GM12865 (cell line): ENCODE results near the gene ARHGEF11.

Source experiments
- DNase-seq: peaks from one replicate; pipeline ENCODE4 v3.0.0; 2010; ENCODE audit warnings: low read depth
- H3K4me3 ChIP-seq: 2 replicates; pipeline ENCODE4 v1.5.1; 2011; ENCODE audit warnings: mild to moderate bottlenecking, low read depth, low read length, control low read depth
- CTCF ChIP-seq: IDR thresholded peaks from 2 replicates; pipeline ENCODE4 v1.5.1; 2011; ENCODE audit warnings: low read length, control low read depth, low read depth, inconsistent platforms; ENCODE audit not compliant: insufficient read depth; ENCODE audit errors: missing control alignments

ARHGEF11 gene

GRCh38 chr1:156998301-156998700 is 47.2 kb downstream of the ARHGEF11 start:
- no peak for DNase-seq
- TF ChIP-seq CTCF = no peak
- no peak overlapping the region for H3K4me3 ChIP-seq

- no peak for DNase-seq
- TF ChIP-seq CTCF = no peak
These were observed 50.1 kb downstream of the ARHGEF11 start for GRCh38 chr1:156995412-156995811.

DNA sequence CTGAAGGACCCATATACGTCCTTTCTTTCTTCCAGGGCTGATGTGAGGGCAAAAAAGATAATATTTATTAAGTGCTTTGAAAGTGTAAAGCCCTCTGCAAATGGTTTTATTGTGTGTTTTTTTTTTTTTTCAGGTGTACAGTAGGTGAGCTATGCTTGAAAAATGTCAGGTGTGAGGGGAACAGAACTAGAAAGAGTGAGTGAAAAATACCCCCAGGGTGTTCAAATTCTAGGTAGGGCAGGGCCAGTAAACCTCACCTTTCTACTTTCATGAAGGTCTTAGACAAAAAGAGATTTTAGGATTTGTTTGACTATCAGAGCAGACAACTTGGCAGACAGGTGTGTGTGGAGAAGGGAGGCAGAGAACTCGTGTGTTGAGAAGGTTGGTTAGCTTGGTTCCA is 51.3 kb downstream of the ARHGEF11 start:
- H3K4me3 ChIP-seq = no peak overlapping the region
- TF ChIP-seq CTCF = no peak
- no peak for DNase-seq

More at GRCh38 chr1:156995412-156995811, 50.1 kb downstream of the ARHGEF11 start:
- H3K4me3 ChIP-seq = no peak overlapping the region

- DNase-seq = no peak
- no peak for TF ChIP-seq CTCF
These were observed 52.0 kb downstream of the ARHGEF11 start for GRCh38 chr1:156993426-156994147.

GRCh38 chr1:156992215-156992614 is 53.3 kb downstream of the ARHGEF11 start:
- no peak for TF ChIP-seq CTCF
- H3K4me3 ChIP-seq = no peak overlapping the region
- no peak for DNase-seq

More at GRCh38 chr1:156993426-156994147, 52.0 kb downstream of the ARHGEF11 start:
- H3K4me3 ChIP-seq = no peak overlapping the region

GRCh38 chr1:156987715-156988114 is 57.8 kb downstream of the ARHGEF11 start:
- no peak for TF ChIP-seq CTCF
- DNase-seq = peak; percentile 2
- H3K4me3 ChIP-seq = no peak overlapping the region

DNA sequence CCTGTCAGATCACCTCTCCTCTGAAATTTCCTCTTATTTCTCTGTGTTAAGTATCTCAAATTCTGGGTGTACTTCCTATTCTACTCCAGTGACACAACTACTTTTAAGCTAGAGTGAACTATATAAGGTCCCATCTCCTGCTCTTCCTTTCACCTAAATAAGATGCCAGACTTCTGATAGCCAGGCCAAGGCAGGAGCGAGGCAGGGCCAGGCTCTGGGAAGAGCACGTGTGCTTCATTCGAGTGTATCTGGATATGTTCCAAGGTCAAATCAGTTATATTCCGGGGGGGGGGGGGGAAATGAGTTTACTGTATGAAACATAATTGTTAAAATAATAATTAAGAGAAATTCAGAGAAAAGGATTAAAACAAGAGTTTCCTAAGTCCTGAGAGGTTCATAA is 65.0 kb downstream of the ARHGEF11 start:
- TF ChIP-seq CTCF = no peak
- no peak overlapping the region for H3K4me3 ChIP-seq
- no peak for DNase-seq
